ENCODE results near the gene PPP1R3E.
A peak's percentile ranks its signal among the peaks of the same experiment; 100 is the strongest.
"Not testable (repeated sequence)": the region's sequence is repeated elsewhere in the genome, so short reads cannot be mapped to it uniquely, and the experiment has no call there.

The PPP1R3E gene

DNA sequence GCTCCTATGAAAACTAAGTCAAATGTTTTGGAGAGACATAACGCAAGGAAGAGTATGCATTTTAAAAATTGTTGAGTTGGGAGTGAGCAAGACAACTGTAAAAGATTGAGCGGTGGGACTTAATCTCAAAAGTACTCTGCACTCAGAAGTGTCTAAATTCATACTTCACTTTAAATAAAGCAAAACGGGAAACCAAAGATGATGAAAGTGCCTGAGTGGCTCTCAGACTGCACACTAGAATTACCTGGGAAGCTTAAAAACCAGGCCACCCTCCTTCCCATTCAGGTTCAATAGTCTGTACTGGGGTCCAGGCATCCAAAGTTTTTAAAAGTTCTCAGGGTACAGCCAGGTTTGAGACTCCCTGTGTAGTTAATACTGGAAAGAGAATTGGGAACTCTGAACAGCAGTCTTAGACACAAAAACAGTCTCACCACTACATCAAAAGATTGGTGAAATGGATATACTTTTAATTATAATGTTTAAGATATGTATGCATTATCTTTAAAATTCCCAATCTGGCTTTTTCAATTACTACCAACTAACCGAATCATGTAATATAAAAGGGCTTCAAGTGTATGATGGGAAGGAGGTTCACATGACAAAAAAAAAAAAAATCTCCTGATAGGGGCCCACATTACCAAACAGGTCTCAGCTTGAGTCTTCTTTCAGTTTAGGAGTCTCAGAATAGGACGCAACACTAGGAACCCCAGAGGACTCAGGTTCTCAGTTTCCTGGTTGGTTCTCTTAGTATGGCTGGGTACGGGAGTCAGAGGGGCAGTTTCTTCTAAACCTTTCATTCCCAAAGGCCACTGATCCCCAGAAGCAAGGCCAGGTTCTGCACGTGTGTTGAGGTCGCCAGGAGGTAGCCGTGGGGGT lies 17.8 kb downstream of the PPP1R3E start:
- in situ Hi-C loops (cut with HindIII; ENCODE audit: low pct_unique_long_range_greater_than_20kb, low sequenced_read_pairs) = no loop called here
- DNase-seq (ENCODE audit: low read depth in 1 of 2, low spot score in 1 of 2) = no peak
- no peak for TF ChIP-seq JUND (IDR thresholded peaks at IDR 0.05; ENCODE audit: low read depth)

DNA sequence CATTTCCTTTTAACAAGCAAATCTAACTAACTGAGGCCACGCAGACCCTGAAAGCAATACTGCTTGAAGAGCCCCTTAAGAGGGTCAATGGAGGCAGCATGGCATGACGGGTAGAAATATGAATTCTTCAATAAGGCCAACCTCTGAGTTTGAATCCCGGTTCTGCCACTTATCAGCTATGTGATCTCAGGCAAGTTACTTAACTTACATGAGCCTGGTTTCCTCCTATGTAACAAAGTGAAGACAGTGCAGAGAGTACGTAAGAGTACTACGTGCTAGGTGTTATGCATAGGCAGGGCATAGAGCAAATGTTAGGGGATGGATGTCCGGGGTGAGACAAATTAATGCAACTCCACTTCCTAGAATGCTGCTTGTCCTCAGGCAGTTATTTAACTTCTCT lies 21.4 kb downstream of the PPP1R3E start:
- DNase-seq (ENCODE audit: low read depth in 1 of 2, low spot score in 1 of 2) = no peak
- no peak for TF ChIP-seq JUND (IDR thresholded peaks at IDR 0.05; ENCODE audit: low read depth)
- in situ Hi-C loops (cut with HindIII; ENCODE audit: low pct_unique_long_range_greater_than_20kb, low sequenced_read_pairs) = no loop called here

- DNase-seq (ENCODE audit: low read depth in 1 of 2, low spot score in 1 of 2); in situ Hi-C loops (cut with HindIII; ENCODE audit: low pct_unique_long_range_greater_than_20kb, low sequenced_read_pairs): not testable (repeated sequence)
Measured at GRCh38 chr14:23277928-23278327, 24.7 kb downstream of the PPP1R3E start.

DNA sequence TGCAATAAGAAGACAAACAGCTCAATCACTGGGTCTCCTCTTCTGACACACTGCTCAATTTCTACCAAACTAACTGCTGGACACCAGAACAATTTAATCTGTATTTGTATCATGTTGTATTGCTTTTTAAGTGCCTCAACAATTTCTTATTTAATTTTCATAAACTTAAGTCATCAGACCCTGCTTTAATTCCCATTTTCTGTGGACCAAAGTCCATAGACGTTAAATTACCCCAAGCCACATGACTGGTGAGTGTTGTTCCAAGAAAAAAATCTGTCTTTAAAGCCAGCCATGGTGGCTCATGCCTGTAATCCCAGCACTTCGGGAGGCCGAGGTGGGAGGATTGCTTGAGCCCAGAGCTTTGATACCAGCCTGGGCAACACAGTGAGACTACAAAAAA lies 25.5 kb downstream of the PPP1R3E start:
- TF ChIP-seq JUND (IDR thresholded peaks at IDR 0.05; ENCODE audit: low read depth) = no peak
- DNase-seq (ENCODE audit: low read depth in 1 of 2, low spot score in 1 of 2) = no peak
- in situ Hi-C loops (cut with HindIII; ENCODE audit: low pct_unique_long_range_greater_than_20kb, low sequenced_read_pairs) = no loop called here

GRCh38 chr14:23275412-23275811 lies 27.2 kb downstream of the PPP1R3E start:
- in situ Hi-C loops (cut with HindIII; ENCODE audit: low pct_unique_long_range_greater_than_20kb, low sequenced_read_pairs) = no loop called here
- TF ChIP-seq JUND (IDR thresholded peaks at IDR 0.05; ENCODE audit: low read depth) = no peak
- no peak for DNase-seq (ENCODE audit: low read depth in 1 of 2, low spot score in 1 of 2)

GRCh38 chr14:23269193-23269592 lies 33.5 kb downstream of the PPP1R3E start:
- in situ Hi-C loops (cut with HindIII; ENCODE audit: low pct_unique_long_range_greater_than_20kb, low sequenced_read_pairs) = no loop called here
- DNase-seq (ENCODE audit: low read depth in 1 of 2, low spot score in 1 of 2) = no peak
- no peak for TF ChIP-seq JUND (IDR thresholded peaks at IDR 0.05; ENCODE audit: low read depth)

- peak in 1 of 2 experiments; percentile 28 for DNase-seq (ENCODE audit: low read depth in 1 of 2, low spot score in 1 of 2)
- in situ Hi-C loops (cut with HindIII; ENCODE audit: low pct_unique_long_range_greater_than_20kb, low sequenced_read_pairs) = not testable (repeated sequence)
Measured at GRCh38 chr14:23260849-23261248, 41.8 kb downstream of the PPP1R3E start.

DNA sequence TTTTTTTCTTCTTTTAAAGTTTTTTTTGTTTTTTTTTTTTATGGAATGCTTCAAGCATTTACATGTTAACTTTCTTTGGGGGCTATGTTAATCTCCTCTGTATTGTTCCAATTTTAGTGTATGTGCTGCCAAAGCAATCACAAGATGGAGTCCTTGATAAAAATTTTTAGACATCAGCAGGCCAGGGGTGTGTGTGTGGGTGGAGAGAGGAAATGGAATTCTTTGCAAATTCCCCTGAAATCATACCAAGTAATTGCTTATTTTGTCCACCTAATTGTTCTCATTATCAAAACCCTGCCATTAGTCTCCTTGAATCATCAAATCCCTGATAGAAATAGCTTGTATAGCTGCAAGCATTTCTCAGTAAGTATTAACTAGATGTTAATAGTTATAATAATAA lies 43.2 kb downstream of the PPP1R3E start:
- in situ Hi-C loops (cut with HindIII; ENCODE audit: low pct_unique_long_range_greater_than_20kb, low sequenced_read_pairs) = no loop called here
- no peak for DNase-seq (ENCODE audit: low read depth in 1 of 2, low spot score in 1 of 2)
- TF ChIP-seq JUND (IDR thresholded peaks at IDR 0.05; ENCODE audit: low read depth) = no peak

- TF ChIP-seq JUND (IDR thresholded peaks at IDR 0.05; ENCODE audit: low read depth) = no peak
- in situ Hi-C loops (cut with HindIII; ENCODE audit: low pct_unique_long_range_greater_than_20kb, low sequenced_read_pairs) = no loop called here
- DNase-seq (ENCODE audit: low read depth in 1 of 2, low spot score in 1 of 2) = no peak
Measured at GRCh38 chr14:23258256-23258655, 44.4 kb downstream of the PPP1R3E start.

DNA sequence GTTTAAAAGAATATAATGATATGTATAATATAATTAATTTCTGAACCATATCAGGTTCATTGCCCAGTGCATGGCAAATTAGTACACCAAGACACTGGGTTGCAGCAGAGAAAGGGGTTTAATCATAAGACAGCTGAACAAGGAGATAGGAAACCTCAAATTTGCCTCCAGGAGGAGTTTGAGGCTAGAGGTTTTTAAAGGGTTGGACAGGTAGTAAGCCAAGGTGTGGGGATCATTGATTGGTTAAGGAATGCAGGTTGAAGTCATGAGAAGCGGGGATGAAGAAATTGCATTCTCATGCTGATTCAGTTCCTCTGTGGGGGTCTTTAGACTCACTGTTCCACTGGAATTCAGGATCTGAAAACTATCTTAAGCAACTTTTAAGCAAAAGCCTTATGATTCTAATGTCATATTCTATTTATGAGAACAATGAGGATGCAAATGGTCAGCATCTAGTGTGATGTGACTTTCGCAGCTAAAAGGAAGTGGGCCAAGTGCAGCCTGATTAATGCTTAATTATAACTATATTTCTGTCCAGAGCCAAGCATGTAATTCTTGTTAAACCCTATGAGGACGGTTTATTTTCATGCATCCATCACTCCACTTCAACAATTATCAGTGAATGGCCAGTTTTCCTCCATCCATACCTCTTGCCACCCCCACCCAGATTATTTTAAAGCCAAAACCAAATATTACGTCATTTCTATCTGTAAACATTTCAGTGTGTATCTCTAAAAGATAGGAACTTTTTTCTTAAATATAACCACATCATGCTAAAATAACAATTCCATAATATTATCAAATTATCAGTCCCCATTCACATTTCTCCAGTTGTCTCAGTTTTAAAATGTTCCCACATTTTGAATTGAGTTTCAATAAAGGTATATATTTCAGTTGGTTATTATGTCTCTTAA lies 50.0 kb downstream of the PPP1R3E start:
- in situ Hi-C loops (cut with HindIII; ENCODE audit: low pct_unique_long_range_greater_than_20kb, low sequenced_read_pairs) = no loop called here
- DNase-seq (ENCODE audit: low read depth in 1 of 2, low spot score in 1 of 2) = no peak
- TF ChIP-seq JUND (IDR thresholded peaks at IDR 0.05; ENCODE audit: low read depth) = no peak

DNA sequence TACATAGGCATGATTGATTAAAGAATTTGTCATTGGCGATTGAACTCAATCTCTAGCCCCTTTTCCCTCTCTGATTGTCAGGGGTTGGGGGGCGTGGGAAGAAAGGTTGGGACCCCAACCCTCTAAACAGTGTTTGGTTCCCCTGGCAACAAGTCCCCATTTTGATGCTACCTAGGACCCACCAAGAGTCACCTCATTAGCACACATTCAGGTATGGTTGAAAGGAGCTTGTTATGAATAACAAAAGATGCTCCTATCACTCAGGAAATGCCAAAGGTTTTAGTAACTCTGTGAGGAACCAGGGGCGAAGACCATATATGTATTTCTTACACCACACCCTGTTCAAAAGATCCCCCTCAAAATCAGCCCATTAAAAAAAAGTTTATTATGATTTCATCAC lies 50.7 kb downstream of the PPP1R3E start:
- no peak for TF ChIP-seq JUND (IDR thresholded peaks at IDR 0.05; ENCODE audit: low read depth)
- no peak for DNase-seq (ENCODE audit: low read depth in 1 of 2, low spot score in 1 of 2)
- in situ Hi-C loops (cut with HindIII; ENCODE audit: low pct_unique_long_range_greater_than_20kb, low sequenced_read_pairs) = no loop called here

GRCh38 chr14:23249824-23250223 lies 52.8 kb downstream of the PPP1R3E start:
- no peak for TF ChIP-seq JUND (IDR thresholded peaks at IDR 0.05; ENCODE audit: low read depth)

GRCh38 chr14:23248601-23249000 lies 54.1 kb downstream of the PPP1R3E start:
- peak in 1 of 2 experiments; percentile 15 for DNase-seq (ENCODE audit: low read depth in 1 of 2, low spot score in 1 of 2)
- in situ Hi-C loops (cut with HindIII; ENCODE audit: low pct_unique_long_range_greater_than_20kb, low sequenced_read_pairs) = no loop called here
- TF ChIP-seq JUND (IDR thresholded peaks at IDR 0.05; ENCODE audit: low read depth) = no peak

More at GRCh38 chr14:23249824-23250223, 52.8 kb downstream of the PPP1R3E start:
- DNase-seq (ENCODE audit: low read depth in 1 of 2, low spot score in 1 of 2) = no peak
- in situ Hi-C loops (cut with HindIII; ENCODE audit: low pct_unique_long_range_greater_than_20kb, low sequenced_read_pairs) = no loop called here
